Measurements from ENCODE around the gene CPT1A.

DNA sequence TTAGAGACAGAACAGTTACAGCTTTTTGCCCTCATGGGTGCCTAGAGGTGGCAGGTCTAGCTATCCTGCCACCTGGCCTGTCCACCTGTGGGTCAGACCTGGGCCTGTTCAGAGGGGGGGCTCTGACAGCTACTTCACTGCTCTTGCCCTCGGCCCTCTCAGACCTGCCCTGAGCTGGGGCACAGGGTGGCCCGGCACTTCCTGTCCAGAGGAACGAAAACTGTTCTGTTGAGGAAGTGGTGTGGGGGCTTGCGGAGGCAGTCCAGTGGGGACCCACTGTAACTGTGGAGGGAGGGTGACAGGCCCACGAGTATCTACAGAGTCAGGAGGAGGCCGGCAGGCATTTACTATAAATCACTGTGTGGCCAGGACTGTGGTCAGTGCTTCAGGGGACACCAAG is 106.6 kb downstream of the CPT1A start:
- no peak for TF ChIP-seq TAF1 (IDR thresholded peaks at IDR 0.05; ENCODE audit: low read depth)
- TF ChIP-seq REST (IDR thresholded peaks at IDR 0.05; ENCODE audit: low read depth), result no peak
- no peak for TF ChIP-seq FOXM1 (IDR thresholded peaks at IDR 0.05; ENCODE audit: borderline replicate concordance, low read depth)
- TF ChIP-seq TCF12 (IDR thresholded peaks at IDR 0.05; ENCODE audit: low read depth), result no peak
- no peak for TF ChIP-seq RAD21 (IDR thresholded peaks at IDR 0.05; ENCODE audit: low read depth)
- no peak for TF ChIP-seq YY1 (IDR thresholded peaks at IDR 0.05; ENCODE audit: low read depth)
- no peak for TF ChIP-seq CREB1 (IDR thresholded peaks at IDR 0.05; ENCODE audit: low read depth)
- no peak for TF ChIP-seq TEAD4 (IDR thresholded peaks at IDR 0.05)
- TF ChIP-seq EP300 (IDR thresholded peaks at IDR 0.05; ENCODE audit: borderline replicate concordance), result no peak
- no peak for TF ChIP-seq CEBPB (IDR thresholded peaks at IDR 0.05)
- TF ChIP-seq, protein P1, sequence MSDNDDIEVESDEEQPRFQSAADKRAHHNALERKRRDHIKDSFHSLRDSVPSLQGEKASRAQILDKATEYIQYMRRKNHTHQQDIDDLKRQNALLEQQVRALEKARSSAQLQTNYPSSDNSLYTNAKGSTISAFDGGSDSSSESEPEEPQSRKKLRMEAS (IDR thresholded peaks at IDR 0.05), result no peak
- TF ChIP-seq USF1 (IDR thresholded peaks at IDR 0.05), result no peak
- TF ChIP-seq EGR1 (IDR thresholded peaks at IDR 0.05), result no peak
